OCI-LY1 (cell line): ENCODE results near the gene KLF15.

ENCODE experiments used
- H2AFZ ChIP-seq: fragments of 200-600 bp; sonication (generic), shearing (Covaris generic); 2 replicates; pipeline ENCODE4 v1.6.0; 2014; ENCODE audit warnings: antibody characterized with exemption, mild to moderate bottlenecking, low read length
- H3F3A ChIP-seq: fragments of 200-600 bp; sonication (generic), shearing (Covaris generic); 2 replicates; pipeline ENCODE4 v1.6.0; 2014; ENCODE audit warnings: mild to moderate bottlenecking, antibody characterized with exemption, low read length, moderate library complexity; ENCODE audit not compliant: insufficient read depth
- H3K27ac ChIP-seq: fragments of 200-600 bp; sonication (generic); 2 replicates; pipeline ENCODE4 v1.5.1; 2014; ENCODE audit warnings: low read length, mixed run types, mild to moderate bottlenecking, low read depth; ENCODE audit not compliant: poor library complexity, severe bottlenecking
- H3K27me3 ChIP-seq: fragments of 200-600 bp; sonication (generic); 2 replicates; pipeline ENCODE4 v1.6.0; 2014; ENCODE audit warnings: antibody characterized with exemption, mild to moderate bottlenecking, low read length, moderate library complexity; ENCODE audit not compliant: insufficient read depth
- H3K36me3 ChIP-seq: fragments of 200-600 bp; sonication (generic); 2 replicates; pipeline ENCODE4 v1.6.1; 2014; ENCODE audit warnings: mild to moderate bottlenecking, antibody characterized with exemption, low read length, moderate library complexity, mixed read lengths; ENCODE audit not compliant: insufficient read depth
- H3K4me1 ChIP-seq: fragments of 200-600 bp; sonication (generic); 2 replicates; pipeline ENCODE4 v1.5.1; 2014; ENCODE audit warnings: mild to moderate bottlenecking, low read length, moderate library complexity; ENCODE audit not compliant: insufficient read depth, severe bottlenecking
- H3K4me2 ChIP-seq: fragments of 200-600 bp; sonication (generic), shearing (Covaris generic); 2 replicates; pipeline ENCODE4 v1.6.1; 2014; ENCODE audit warnings: low read length
- H3K4me3 ChIP-seq: fragments of 200-600 bp; sonication (generic); 2 replicates; pipeline ENCODE4 v1.5.1; 2014; ENCODE audit warnings: low read length, low read depth, mild to moderate bottlenecking, mixed read lengths; ENCODE audit not compliant: poor library complexity, severe bottlenecking
- H3K79me2 ChIP-seq: fragments of 200-600 bp; shearing (Covaris generic); 2 replicates; pipeline ENCODE4 v1.6.1; 2016; ENCODE audit warnings: mixed run types, low read length, mixed read lengths; ENCODE audit not compliant: insufficient read depth
- H3K9ac ChIP-seq: fragments of 200-600 bp; sonication (generic), shearing (Covaris generic); 2 replicates; pipeline ENCODE4 v1.6.1; 2014; ENCODE audit warnings: mild to moderate bottlenecking, low read length, mixed read lengths
- H3K9me2 ChIP-seq: fragments of 200-600 bp; sonication (generic), shearing (Covaris generic); 2 replicates; pipeline ENCODE4 v1.6.1; 2014; ENCODE audit warnings: low read depth, mild to moderate bottlenecking, low read length, mixed read lengths
- H3K9me3 ChIP-seq: fragments of 200-600 bp; shearing (Covaris generic); 2 replicates; pipeline ENCODE4 v1.6.1; 2014; ENCODE audit warnings: low read length, mixed read lengths
- H4K20me1 ChIP-seq: fragments of 200-600 bp; sonication (generic), shearing (Covaris generic); 2 replicates; pipeline ENCODE4 v1.6.0; 2016; ENCODE audit warnings: mild to moderate bottlenecking, low read length; ENCODE audit not compliant: insufficient read depth
- EZH2 ChIP-seq: fragments of 200-600 bp; sonication (generic), shearing (Covaris generic); IDR thresholded peaks from 2 replicates; pipeline ENCODE4 v1.8.0; 2017; ENCODE audit warnings: borderline replicate concordance, mixed run types, mild to moderate bottlenecking, antibody characterized with exemption, low read length, moderate library complexity, mixed read lengths
- TF ChIP-seq, protein P1 (sequence below): fragments of 200-600 bp; sonication (generic), shearing (Covaris generic); IDR thresholded peaks from 2 replicates; pipeline ENCODE4 v1.5.1; 2017; ENCODE audit warnings: mild to moderate bottlenecking, antibody characterized with exemption, low read length, moderate library complexity, mixed read lengths

KLF15 gene

DNA sequence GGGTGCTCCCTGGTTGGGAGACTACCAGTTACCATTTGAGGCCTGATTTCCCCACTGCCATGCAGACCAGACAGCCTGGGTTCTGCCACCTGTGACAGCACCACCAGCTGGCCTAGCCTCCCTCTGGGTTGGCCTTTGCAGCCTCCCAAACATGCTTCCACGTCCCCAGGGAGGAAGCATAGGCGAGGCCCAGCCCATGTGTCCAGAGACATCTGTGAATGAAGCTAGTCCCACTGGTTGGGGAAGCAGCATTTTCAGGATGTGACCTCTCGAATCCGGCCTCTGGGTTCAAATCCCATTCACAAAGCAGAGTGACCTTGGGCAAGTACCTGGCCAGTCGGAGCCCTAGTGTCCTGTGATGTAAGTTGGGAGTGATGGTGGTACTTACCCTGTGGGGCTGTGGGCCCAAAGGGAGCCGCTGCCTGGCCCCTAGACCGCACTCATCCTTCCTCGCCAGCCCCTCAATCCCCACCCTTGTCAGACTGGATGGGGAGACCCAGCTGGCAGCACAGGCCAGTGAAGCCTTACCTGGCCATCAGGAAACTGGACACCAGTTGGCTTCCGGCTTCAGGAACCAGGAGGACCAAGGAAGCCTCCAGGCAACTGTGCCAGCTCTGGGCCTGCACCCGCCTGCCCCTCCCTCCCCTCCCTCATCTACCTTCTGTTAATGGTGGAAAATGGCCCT, 6.0 kb downstream of the KLF15 start:
- Histone ChIP-seq H3K9me3 (no peaks in the 10 kb centered on the region), H3F3A (no peaks in the 10 kb centered on the region), H3K4me2 (no peak overlapping the region), H3K36me3 (no peaks in the 10 kb centered on the region), H3K79me2 (no peaks in the 10 kb centered on the region), H2AFZ (no peak overlapping the region), H3K27ac (no peak overlapping the region), H4K20me1 (no peaks in the 10 kb centered on the region), H3K9ac (no peak overlapping the region), H3K4me3 (no peak overlapping the region), H3K9me2 (no peaks in the 10 kb centered on the region), H3K4me1 (peaks cover under 1% of the 10 kb centered on the region), H3K27me3 (no peaks in the 10 kb centered on the region)
- no peak for TF ChIP-seq EZH2
- TF ChIP-seq, protein P1, sequence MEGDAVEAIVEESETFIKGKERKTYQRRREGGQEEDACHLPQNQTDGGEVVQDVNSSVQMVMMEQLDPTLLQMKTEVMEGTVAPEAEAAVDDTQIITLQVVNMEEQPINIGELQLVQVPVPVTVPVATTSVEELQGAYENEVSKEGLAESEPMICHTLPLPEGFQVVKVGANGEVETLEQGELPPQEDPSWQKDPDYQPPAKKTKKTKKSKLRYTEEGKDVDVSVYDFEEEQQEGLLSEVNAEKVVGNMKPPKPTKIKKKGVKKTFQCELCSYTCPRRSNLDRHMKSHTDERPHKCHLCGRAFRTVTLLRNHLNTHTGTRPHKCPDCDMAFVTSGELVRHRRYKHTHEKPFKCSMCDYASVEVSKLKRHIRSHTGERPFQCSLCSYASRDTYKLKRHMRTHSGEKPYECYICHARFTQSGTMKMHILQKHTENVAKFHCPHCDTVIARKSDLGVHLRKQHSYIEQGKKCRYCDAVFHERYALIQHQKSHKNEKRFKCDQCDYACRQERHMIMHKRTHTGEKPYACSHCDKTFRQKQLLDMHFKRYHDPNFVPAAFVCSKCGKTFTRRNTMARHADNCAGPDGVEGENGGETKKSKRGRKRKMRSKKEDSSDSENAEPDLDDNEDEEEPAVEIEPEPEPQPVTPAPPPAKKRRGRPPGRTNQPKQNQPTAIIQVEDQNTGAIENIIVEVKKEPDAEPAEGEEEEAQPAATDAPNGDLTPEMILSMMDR = no peak

DNA sequence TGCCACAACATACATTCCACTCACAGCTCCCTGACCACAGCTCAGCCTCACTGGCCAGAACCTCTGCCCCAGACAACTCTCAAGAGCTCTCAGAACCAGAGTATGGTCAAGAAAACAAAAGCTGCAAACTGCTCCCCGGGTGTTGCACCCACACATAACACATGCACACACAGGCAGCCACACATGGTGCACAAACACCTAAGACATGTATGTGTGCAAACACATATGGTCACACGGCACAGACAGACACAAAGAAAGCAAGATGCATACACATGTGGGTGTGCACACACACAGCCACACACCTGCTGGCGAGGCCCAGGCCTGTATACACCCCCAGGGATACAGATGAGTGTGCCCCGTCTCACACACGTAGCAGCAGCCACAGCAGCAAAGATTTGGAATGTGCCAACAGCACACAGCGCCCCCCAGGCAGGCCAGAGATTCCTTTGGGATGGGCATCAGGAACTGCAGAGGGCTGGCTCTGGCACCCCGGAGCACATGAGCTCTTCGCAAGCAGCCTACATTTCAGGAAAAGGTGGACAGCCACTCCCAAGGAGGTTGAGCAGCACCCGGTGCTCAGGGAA, 6.6 kb downstream of the KLF15 start:
- Histone ChIP-seq H3K36me3 (no peaks in the 10 kb centered on the region), H3K9me2 (no peaks in the 10 kb centered on the region), H3K9ac (no peak overlapping the region), H3K79me2 (no peaks in the 10 kb centered on the region), H3K27me3 (no peaks in the 10 kb centered on the region), H3F3A (no peaks in the 10 kb centered on the region), H3K4me1 (no peaks in the 10 kb centered on the region), H2AFZ (no peak overlapping the region), H3K27ac (no peak overlapping the region), H3K9me3 (no peaks in the 10 kb centered on the region), H3K4me3 (no peak overlapping the region), H4K20me1 (no peaks in the 10 kb centered on the region), H3K4me2 (no peak overlapping the region)
- TF ChIP-seq, protein P1 = no peak

DNA sequence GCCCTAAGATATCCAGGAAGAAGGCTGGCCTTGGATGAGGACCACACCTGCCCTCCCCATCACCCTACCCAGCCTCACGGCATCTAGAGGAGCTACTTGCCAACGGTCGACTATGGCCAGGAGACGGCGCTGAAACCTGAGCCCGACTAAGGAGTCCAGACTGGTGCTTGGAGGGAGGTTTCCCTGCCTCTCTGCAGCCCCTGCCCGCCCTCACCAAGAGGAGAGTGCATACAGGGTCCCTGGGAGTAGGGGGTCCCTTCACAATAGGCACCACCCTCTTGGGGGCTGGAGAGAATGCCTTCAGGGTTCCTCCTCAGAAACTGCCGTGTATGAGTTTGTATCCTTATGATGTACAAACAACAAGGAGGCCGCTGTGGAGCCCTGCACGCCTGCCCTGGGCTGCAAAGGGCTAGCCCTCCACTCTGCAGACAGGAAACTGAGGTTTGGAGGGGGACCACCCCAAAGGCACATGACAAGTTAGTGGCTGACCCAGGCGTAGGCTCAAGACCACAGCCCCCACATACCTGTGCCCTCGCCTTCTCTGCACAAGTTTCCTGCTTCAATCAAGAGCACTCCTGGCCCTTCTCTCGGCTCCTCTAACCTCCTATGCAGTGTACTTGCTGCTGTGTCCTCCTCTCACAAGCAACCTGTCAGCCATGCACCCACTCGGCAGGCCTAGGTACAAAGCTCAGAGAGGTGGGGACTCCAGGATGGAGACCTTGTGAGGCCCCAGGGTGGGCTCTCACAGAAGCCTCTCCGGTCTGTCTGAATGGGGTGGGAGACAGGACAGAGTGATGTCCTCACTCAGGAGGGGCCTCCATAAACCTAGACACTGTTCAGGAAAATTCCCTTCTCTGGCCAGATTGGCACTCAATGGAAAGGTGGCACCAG, 7.4 kb downstream of the KLF15 start:
- Histone ChIP-seq H3K9me3 (no peaks in the 10 kb centered on the region), H3F3A (no peaks in the 10 kb centered on the region), H3K36me3 (no peaks in the 10 kb centered on the region), H2AFZ (no peak overlapping the region), H3K9me2 (no peaks in the 10 kb centered on the region), H3K27me3 (no peaks in the 10 kb centered on the region), H3K4me1 (no peaks in the 10 kb centered on the region), H3K4me2 (no peak overlapping the region), H3K9ac (no peak overlapping the region), H3K79me2 (no peaks in the 10 kb centered on the region), H3K27ac (no peak overlapping the region), H3K4me3 (no peak overlapping the region), H4K20me1 (no peaks in the 10 kb centered on the region)
- TF ChIP-seq EZH2 = no peak
- TF ChIP-seq, protein P1 = no peak
